Measurements from ENCODE around the gene CD3G.
A peak's percentile ranks its signal among the peaks of the same experiment; 100 is the strongest.
"Not testable (repeated sequence)": the region's sequence is repeated elsewhere in the genome, so short reads cannot be mapped to it uniquely, and the experiment has no call there.

CD3G gene

GRCh38 chr11:118382954-118383353 is 38.8 kb downstream of the CD3G start:
- DNase-seq, result no peak

- DNase-seq, result no peak
Observed at GRCh38 chr11:118383657-118384056, 39.5 kb downstream of the CD3G start.

- no peak for DNase-seq
Observed at GRCh38 chr11:118396097-118396501, 52.0 kb downstream of the CD3G start.

- no peak for DNase-seq
Observed at GRCh38 chr11:118397448-118397847, 53.3 kb downstream of the CD3G start.

- DNase-seq, result no peak
Observed at GRCh38 chr11:118398791-118399559, 54.8 kb downstream of the CD3G start.

- peak; percentile 95 to 96 for DNase-seq
Observed at GRCh38 chr11:118401151-118401879, 57.2 kb downstream of the CD3G start, which contains the start of gene ATP5MG. TSS of gene ATP5MG (plus strand) at chr11:118401606. CDS start at chr11:118401666, 60 bp downstream.

GRCh38 chr11:118401880-118402590 is 57.9 kb downstream of the CD3G start:
- DNase-seq, result no peak

GRCh38 chr11:118402594-118402993 is 58.5 kb downstream of the CD3G start:
- not testable (repeated sequence) for DNase-seq

All from NCI-H446 (cell line).